ELF-1 (cell line): ENCODE data around the gene ARID1B.
"Not testable (repeated sequence)": the region's sequence is repeated elsewhere in the genome, so short reads cannot be mapped to it uniquely, and the experiment has no call there.

Source experiments
- DNase-seq: peaks from one replicate; pipeline ENCODE4 v3.0.0-alpha.2; 2016; ENCODE audit warnings: low read depth, low spot score

ARID1B gene

DNA sequence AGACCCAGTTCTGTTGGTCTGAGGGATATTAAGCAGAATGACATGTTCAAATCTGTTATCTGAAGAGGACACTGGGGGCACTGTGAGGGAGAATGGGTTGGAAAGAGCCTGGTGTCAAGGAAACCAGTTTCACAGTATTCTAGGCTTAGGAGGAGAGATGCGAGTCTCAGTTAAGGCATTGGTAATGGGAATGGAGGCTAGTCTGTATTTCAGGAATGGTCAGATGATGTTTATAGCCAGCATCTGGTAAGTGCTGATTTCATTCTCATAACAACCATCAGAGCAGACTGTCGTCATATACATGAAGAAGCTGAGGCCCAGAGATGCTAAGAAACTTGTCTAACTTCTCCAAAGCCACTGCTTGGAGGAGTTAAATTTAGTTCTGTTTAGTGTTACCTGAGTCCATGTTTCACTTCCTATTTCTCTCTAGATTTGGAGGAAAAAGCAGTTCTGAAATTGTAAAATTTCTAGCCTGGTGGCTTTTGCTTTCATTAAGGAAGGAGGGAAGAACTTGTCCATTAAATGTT is 242.0 kb downstream of the ARID1B start:
- no peak for DNase-seq

DNA sequence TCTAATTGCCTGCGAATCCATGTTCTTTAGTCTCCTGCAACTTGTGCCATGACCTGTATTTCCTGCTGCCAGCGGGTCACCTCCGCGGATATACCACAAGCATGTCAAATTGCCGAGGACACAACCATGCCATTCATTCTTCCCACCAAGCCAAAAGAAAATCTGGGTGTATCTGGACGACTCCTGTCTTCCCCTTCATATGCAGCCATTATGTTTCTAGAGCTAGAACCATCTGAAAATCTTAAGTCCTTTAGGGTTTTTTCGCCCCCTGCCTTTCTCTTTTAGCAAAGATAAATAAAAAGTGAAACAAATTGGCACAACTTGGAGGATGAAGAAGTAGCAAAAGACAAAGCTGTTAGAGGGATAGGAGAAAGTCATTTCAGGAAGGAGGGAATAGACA is 242.6 kb downstream of the ARID1B start:
- DNase-seq = no peak

DNA sequence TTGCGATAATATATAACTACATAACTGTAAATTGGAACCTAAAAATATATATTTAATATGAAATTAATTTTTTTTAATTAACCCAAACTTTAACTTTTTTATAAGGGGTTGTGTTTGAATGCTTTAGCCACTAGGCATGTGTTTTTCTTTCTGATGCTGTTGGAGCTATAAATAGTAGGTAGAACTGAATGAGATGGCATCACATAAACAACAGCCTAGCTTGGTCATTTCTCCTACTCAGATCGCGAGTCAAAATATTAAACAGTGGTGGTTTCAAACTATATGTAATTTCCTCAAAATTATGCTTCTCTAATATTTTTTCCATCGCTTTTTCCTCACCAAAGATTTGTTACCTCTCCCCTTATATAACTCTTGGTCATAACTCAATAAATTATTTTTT is 243.2 kb downstream of the ARID1B start:
- no peak for DNase-seq

DNA sequence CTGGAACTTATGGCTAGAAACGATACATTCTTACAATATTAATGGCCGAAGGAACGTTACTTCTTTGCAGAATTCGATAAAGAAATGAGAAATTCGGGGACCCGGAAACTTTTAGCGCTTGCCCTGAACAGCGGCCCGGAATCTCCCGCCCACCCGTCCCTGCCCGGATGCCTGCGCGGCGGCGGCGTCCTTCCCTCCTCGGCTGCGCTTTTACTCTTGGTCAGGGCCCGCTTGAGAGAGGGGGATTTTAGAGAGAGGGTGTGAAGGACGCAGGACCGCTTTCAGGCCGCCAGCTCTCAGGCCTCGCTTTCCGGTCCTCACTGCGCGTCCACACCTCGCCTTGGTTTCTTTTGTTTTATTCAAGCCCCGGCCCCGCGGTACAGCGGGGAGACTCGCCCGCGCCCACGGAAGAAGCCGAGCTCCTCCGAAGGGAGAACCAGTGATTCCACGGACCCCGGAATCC is 243.7 kb downstream of the ARID1B start:
- DNase-seq = peak; percentile 84

GRCh38 chr6:157021344-157021992 is 244.3 kb downstream of the ARID1B start:
- peak; percentile 95 for DNase-seq

DNA sequence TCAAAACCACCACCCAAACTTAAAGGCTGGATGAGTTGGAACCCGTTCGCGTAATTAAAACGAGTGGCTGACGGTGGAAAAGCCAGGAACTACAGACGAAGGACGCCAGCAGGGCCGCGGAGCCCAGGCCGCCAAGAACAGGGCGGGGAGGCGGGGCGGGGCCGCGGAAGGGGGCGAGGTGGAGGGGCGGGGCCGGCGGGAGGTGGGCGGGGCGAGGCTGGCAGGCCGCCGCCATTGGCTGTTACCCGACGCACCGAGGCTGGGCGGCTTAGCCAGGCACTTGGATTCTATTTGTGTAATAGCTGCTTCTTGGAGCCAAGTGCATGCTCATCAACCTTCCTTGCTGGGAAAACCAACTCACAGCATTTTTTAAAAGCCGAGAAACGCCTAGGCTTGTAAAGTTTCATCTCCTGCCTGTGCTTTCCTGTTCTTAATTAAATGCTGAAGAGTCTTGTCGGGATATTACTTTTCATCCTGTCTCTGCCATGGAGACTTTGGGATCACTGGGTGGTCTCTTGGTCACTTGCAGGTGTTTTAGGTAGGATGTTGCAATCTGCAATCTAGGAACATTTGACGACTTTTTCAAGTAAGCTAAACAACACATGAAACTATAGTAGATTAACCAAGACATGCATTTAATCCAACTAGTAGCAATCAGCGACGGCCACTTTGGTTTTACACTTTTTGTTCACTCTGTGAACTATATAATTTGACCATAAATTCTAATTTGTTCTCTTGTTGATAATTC is 245.0 kb downstream of the ARID1B start:
- DNase-seq = peak; percentile 71

DNA sequence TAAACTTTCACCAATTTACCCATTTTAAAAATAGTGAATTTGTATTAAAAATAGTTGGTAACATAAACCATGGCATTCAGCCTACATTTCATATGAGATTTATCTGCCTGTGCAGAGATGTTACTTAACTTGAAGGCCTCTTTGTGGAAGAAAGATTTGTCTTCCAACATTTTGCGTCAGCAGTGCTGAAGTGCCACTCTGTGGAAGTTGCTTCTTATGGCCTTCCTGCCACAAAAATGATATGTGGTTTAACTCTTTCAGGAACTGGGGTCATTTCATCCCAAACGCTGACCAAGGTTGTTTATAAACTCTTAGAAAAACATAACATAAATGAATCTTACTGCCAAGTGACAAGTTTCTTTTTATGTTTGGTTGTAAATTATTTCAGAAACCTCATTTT is 246.8 kb downstream of the ARID1B start:
- no peak for DNase-seq

GRCh38 chr6:157024745-157025144 is 247.6 kb downstream of the ARID1B start:
- DNase-seq = no peak

DNA sequence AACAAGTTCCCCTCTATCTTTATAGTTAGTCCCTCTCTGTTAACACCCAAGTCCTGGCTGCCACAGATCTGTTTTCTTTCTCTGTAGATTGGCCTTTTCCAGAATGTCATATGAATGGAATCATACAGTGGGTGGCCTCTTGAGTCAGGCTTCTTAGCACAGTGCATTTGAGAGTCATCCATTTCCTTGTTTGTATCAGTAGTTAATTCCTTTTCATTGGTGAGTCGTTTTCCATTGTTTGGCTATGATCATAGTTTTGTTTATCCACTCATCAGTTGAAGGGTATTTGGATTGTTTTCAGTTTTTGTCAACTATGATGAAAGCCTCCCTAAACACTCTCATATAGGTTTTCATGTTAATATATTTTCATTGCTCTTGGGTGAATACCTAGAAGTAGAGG is 248.3 kb downstream of the ARID1B start:
- no peak for DNase-seq

DNA sequence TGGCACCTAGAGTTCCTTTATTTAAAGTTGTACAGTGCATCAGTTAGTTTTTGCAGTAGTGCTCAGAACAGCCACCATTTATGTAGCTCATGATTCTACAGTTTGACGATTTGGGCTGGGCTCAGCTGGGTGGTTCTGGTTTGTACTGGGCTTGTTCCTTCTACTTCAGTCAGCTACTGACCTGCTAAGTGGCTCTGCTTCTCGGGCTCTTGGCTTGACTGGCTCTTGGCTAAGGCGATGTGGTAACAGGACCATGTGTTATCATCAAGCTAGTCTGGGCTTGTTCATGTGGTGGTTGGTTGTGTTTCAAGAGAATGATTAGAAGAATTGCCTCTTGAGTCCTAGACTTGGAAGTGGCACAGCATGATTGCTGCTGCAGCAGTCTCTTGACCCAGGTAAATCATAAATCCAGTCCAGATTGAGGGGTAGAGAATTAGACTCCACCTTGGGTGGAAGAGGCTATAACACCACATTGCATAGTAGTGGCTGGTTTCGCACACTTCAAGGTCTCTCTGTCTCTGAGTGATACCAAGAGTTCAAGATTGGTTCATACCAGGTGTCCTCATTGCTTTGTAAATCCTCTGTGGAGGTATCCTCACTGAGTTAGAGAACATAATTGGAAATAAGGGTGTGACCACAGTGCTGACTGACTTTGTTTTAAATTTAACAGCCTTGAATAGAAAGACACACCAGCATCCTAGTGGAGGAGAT is 253.0 kb downstream of the ARID1B start:
- DNase-seq = no peak

- DNase-seq = no peak
Observed at GRCh38 chr6:157030755-157031154, 253.6 kb downstream of the ARID1B start.

GRCh38 chr6:157032923-157033322 is 255.7 kb downstream of the ARID1B start:
- DNase-seq = no peak

GRCh38 chr6:157033428-157034140 is 256.4 kb downstream of the ARID1B start:
- no peak for DNase-seq

- no peak for DNase-seq
Observed at GRCh38 chr6:157034436-157035230, 257.5 kb downstream of the ARID1B start.

DNA sequence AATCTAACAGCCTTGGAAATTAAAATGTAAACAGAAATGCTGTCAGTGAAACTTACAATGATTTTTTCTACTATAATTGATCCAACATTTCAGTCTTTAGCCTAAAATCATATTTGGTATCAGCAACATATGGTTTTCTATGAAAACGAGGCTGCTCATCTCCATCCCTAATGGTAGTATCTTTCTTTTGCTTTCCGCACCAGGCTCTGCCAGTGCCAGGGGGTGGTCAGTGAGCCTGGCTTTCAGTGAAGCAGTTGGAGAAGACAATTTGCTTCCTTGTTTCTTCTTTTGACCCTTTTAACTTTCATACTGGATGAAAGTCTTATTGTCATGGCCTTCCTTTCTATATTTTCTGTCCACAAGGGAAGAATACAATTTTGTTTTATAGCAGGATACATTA is 258.4 kb downstream of the ARID1B start:
- no peak for DNase-seq

DNA sequence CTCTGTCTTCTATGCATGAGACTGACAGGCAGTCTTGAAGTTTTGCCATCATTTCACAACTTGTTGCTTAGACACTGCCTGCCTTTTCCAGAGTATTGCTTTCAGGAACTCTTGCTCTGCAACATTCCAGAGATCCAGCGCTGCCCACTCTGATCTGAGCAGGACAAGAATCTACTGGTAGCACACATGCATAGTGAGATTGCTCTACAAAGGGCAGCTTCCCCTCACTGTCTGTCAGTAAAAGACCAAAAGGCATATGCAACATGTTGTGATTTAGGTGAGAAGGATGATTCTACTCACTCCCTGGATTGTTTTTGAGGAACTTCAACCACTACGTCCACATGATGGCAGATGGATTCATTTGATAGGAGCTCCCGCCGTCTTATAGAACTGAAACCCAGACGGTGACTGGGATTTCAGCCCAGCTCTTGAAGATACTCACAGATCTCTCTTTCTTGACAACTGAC is 259.1 kb downstream of the ARID1B start:
- DNase-seq = peak; percentile 68

- DNase-seq = no peak
Observed at GRCh38 chr6:157037165-157037564, 260.0 kb downstream of the ARID1B start.

GRCh38 chr6:157038610-157039009 is 261.4 kb downstream of the ARID1B start:
- DNase-seq = no peak

- DNase-seq = not testable (repeated sequence)
Observed at GRCh38 chr6:157039639-157040038, 262.5 kb downstream of the ARID1B start.

- DNase-seq = no peak
Observed at GRCh38 chr6:157040191-157040590, 263.0 kb downstream of the ARID1B start.
